Measurements from ENCODE around the gene CYREN. TPM values are rescaled to one million over a fixed set of nuclear protein-coding genes. Genes with fewer than 3 reads are reported as not detected.
A peak's percentile ranks its signal among the peaks of the same experiment; 100 is the strongest.
"Not testable (repeated sequence)": the region's sequence is repeated elsewhere in the genome, so short reads cannot be mapped to it uniquely, and the experiment has no call there.

Gene CYREN
- polyA plus RNA-seq, 4 donors = 58.8 to 73.0 (median 64.7) TPM

- DNase-seq (ENCODE audit: low read depth in 4 of 4, low spot score in 2 of 4) = no peak
Observed at GRCh38 chr7:135180122-135180521, 9.6 kb upstream of the CYREN start.

- DNase-seq (ENCODE audit: low read depth in 4 of 4, low spot score in 2 of 4) = no peak
Observed at GRCh38 chr7:135179321-135179925, 8.9 kb upstream of the CYREN start.

GRCh38 chr7:135178364-135178763 lies 7.9 kb upstream of the CYREN start:
- no peak for DNase-seq (ENCODE audit: low read depth in 4 of 4, low spot score in 2 of 4)

- DNase-seq (ENCODE audit: low read depth in 4 of 4, low spot score in 2 of 4) = no peak
Observed at GRCh38 chr7:135177028-135177696, 6.7 kb upstream of the CYREN start.

GRCh38 chr7:135175931-135176330 lies 5.4 kb upstream of the CYREN start:
- DNase-seq (ENCODE audit: low read depth in 4 of 4, low spot score in 2 of 4) = no peak

GRCh38 chr7:135174941-135175340 lies 4.4 kb upstream of the CYREN start:
- no peak for DNase-seq (ENCODE audit: low read depth in 4 of 4, low spot score in 2 of 4)

GRCh38 chr7:135173916-135174315 lies 3.4 kb upstream of the CYREN start:
- not testable (repeated sequence) for DNase-seq (ENCODE audit: low read depth in 4 of 4, low spot score in 2 of 4)

GRCh38 chr7:135171581-135172291 lies 1.2 kb upstream of the CYREN start:
- peak in 1 of 4 donors; percentile 24 for DNase-seq (ENCODE audit: low read depth in 4 of 4, low spot score in 2 of 4)

- DNase-seq (ENCODE audit: low read depth in 4 of 4, low spot score in 2 of 4) = not testable (repeated sequence)
Observed at GRCh38 chr7:135170998-135171481, 533 bp upstream of the CYREN start.

GRCh38 chr7:135169964-135170273 lies 588 bp downstream of the CYREN start:
- no peak for DNase-seq (ENCODE audit: low read depth in 4 of 4, low spot score in 2 of 4)

- DNase-seq (ENCODE audit: low read depth in 4 of 4, low spot score in 2 of 4) = no peak
Observed at GRCh38 chr7:135169141-135169963, 1.2 kb downstream of the CYREN start.

GRCh38 chr7:135168489-135169140 lies 1.9 kb downstream of the CYREN start:
- no peak for DNase-seq (ENCODE audit: low read depth in 4 of 4, low spot score in 2 of 4)

GRCh38 chr7:135168001-135168400 lies 2.5 kb downstream of the CYREN start:
- no peak for DNase-seq (ENCODE audit: low read depth in 4 of 4, low spot score in 2 of 4)

- no peak for DNase-seq (ENCODE audit: low read depth in 4 of 4, low spot score in 2 of 4)
Observed at GRCh38 chr7:135167365-135167917, 3.1 kb downstream of the CYREN start.

- DNase-seq (ENCODE audit: low read depth in 4 of 4, low spot score in 2 of 4) = no peak
Observed at GRCh38 chr7:135166338-135166990, 4.0 kb downstream of the CYREN start.

GRCh38 chr7:135165862-135166261 lies 4.6 kb downstream of the CYREN start:
- DNase-seq (ENCODE audit: low read depth in 4 of 4, low spot score in 2 of 4) = no peak

GRCh38 chr7:135164357-135165061 lies 6.0 kb downstream of the CYREN start:
- no peak for DNase-seq (ENCODE audit: low read depth in 4 of 4, low spot score in 2 of 4)

GRCh38 chr7:135162382-135163001 lies 8.0 kb downstream of the CYREN start:
- no peak for DNase-seq (ENCODE audit: low read depth in 4 of 4, low spot score in 2 of 4)

- DNase-seq (ENCODE audit: low read depth in 4 of 4, low spot score in 2 of 4) = no peak
Observed at GRCh38 chr7:135161669-135162068, 8.8 kb downstream of the CYREN start.

Data from left renal cortex interstitium (tissue), 4 donors.